H1 (cell line): ENCODE measurements around the gene A3GALT2. TPM values are rescaled to one million over a fixed set of nuclear protein-coding genes. Genes with fewer than 3 reads are reported as not detected.

Experiments
- CTCF ChIA-PET: fragments of 300-600 bp; sonication (Branson Sonifier 250); formaldehyde crosslinking; loops from one replicate; lab custom pipeline; 2021; ENCODE audit not compliant: partially characterized antibody; lab: Charles Lee
- POLR2A ChIA-PET: fragments of 300-600 bp; sonication (Branson Sonifier 250); formaldehyde crosslinking; loops from one replicate; lab custom pipeline; 2021; ENCODE audit warnings: inconsistent platforms; ENCODE audit not compliant: partially characterized antibody; lab: Charles Lee
- DNase-seq, 2 experiments: peaks; one replicate each; pipeline versions ENCODE4 v3.0.0 to v3.0.0-alpha.2; 2010 to 2022; ENCODE audit warnings: low spot score in 2 of 2, low read depth in 1 of 2, mixed read lengths in 1 of 2
- FAIRE-seq: peaks from 2 replicates; lab custom pipeline; 2011; peaks lifted over from hg19 to GRCh38; lab: Jason Lieb, UNC
- H2AFZ ChIP-seq: 2 replicates; pipeline ENCODE4 v1.8.1; 2012; ENCODE audit warnings: low read length, inconsistent platforms
- H2AK5ac ChIP-seq: 2 replicates; pipeline ENCODE4 v1.6.1; 2013; ENCODE audit warnings: low read depth, low read length
- H2BK120ac ChIP-seq: replicated peaks from 2 replicates; pipeline ENCODE3; 2013; ENCODE audit warnings: low read depth, low read length, inconsistent platforms
- H2BK12ac ChIP-seq: 2 replicates; pipeline ENCODE4 v1.6.1; 2013; ENCODE audit warnings: low read depth, low read length
- H2BK15ac ChIP-seq: 2 replicates; pipeline ENCODE4 v1.6.1; 2013; ENCODE audit warnings: low read length
- H2BK20ac ChIP-seq: 2 replicates; pipeline ENCODE4 v1.6.1; 2013; ENCODE audit warnings: low read length
- H2BK5ac ChIP-seq: 2 replicates; pipeline ENCODE4 v1.6.1; 2013; ENCODE audit warnings: low read depth, low read length
- H3K14ac ChIP-seq: 2 replicates; pipeline ENCODE4 v1.6.1; 2013; ENCODE audit warnings: inconsistent platforms; ENCODE audit not compliant: insufficient read length
- H3K18ac ChIP-seq: 2 replicates; pipeline ENCODE4 v1.6.1; 2013; ENCODE audit warnings: low read length; ENCODE audit errors: extremely low read depth
- H3K23ac ChIP-seq: 2 replicates; pipeline ENCODE4 v1.6.1; 2013; ENCODE audit warnings: inconsistent platforms; ENCODE audit not compliant: insufficient read length
- H3K23me2 ChIP-seq: 2 replicates; pipeline ENCODE4 v1.6.1; 2013; ENCODE audit warnings: low read depth, low read length
- H3K27ac ChIP-seq: 2 replicates; pipeline ENCODE4 v1.6.1; 2011; ENCODE audit warnings: low read depth, low read length, inconsistent platforms
- H3K27me3 ChIP-seq, 4 experiments: replicated peaks in 1 of 4; 1 replicate in 1 of 4; 2 replicates in 3 of 4; pipeline versions ENCODE4 v1.6.1 to v1.8.1; 2011 to 2013; ENCODE audit warnings: low read length in 3 of 4, mild to moderate bottlenecking in 3 of 4, inconsistent platforms in 2 of 4, mixed read lengths in 2 of 4, moderate library complexity in 1 of 4; ENCODE audit not compliant: control insufficient read depth in 3 of 4, insufficient read depth in 3 of 4; ENCODE audit errors: extremely low read depth in 1 of 4
- H3K36me3 ChIP-seq, 4 experiments: 2 replicates each; pipeline versions ENCODE4 v1.6.1 to v1.8.1; 2011 to 2013; ENCODE audit warnings: mild to moderate bottlenecking in 4 of 4, low read length in 3 of 4, moderate library complexity in 2 of 4, control low read depth in 1 of 4, inconsistent platforms in 1 of 4; ENCODE audit not compliant: insufficient read depth in 4 of 4, control insufficient read depth in 2 of 4
- H3K4ac ChIP-seq: replicated peaks from 2 replicates; pipeline ENCODE3; 2013; ENCODE audit warnings: low read length, low read depth, mixed read lengths, inconsistent platforms; ENCODE audit not compliant: insufficient read length
- H3K4me1 ChIP-seq, 4 experiments: replicated peaks in 1 of 4; 1 replicate in 1 of 4; 2 replicates in 3 of 4; pipeline versions ENCODE4 v1.6.1 to v1.8.1; 2011 to 2013; ENCODE audit warnings: low read length in 3 of 4, inconsistent platforms in 2 of 4, mixed read lengths in 1 of 4; ENCODE audit not compliant: insufficient read depth in 4 of 4, control insufficient read depth in 3 of 4
- H3K4me2 ChIP-seq, 2 experiments: 2 replicates each; pipeline versions ENCODE4 v1.6.1 to v1.8.1; 2011 to 2013; ENCODE audit warnings: low read depth in 2 of 2, low read length in 2 of 2, control low read depth in 1 of 2, inconsistent platforms in 1 of 2, mild to moderate bottlenecking in 1 of 2; ENCODE audit not compliant: insufficient read depth in 1 of 2
- H3K4me3 ChIP-seq, 4 experiments: fragments of 200-600, 300-600 bp in 1 of 4; sonication (generic), shearing (Covaris generic), sonication (Bioruptor Twin) in 1 of 4; 2 replicates each; pipeline versions ENCODE4 v1.5.1 to v1.8.1; 2011 to 2016; ENCODE audit warnings: low read length in 4 of 4, low read depth in 3 of 4, control low read depth in 2 of 4, inconsistent platforms in 2 of 4, mild to moderate bottlenecking in 2 of 4, mixed read lengths in 1 of 4, moderate library complexity in 1 of 4; ENCODE audit not compliant: insufficient read depth in 2 of 4; ENCODE audit errors: extremely low read depth in 1 of 4
- H3K56ac ChIP-seq: replicated peaks from 2 replicates; pipeline ENCODE3; 2013; ENCODE audit warnings: low read depth, mild to moderate bottlenecking, mixed read lengths, low read length, inconsistent platforms; ENCODE audit not compliant: insufficient read length
- H3K79me1 ChIP-seq: 2 replicates; pipeline ENCODE4 v1.6.1; 2013; ENCODE audit warnings: low read depth, low read length, control low read depth
- H3K79me2 ChIP-seq, 2 experiments: 2 replicates each; pipeline versions ENCODE4 v1.6.1 to v1.8.1; 2012 to 2013; ENCODE audit warnings: low read length in 2 of 2, mild to moderate bottlenecking in 2 of 2, inconsistent platforms in 1 of 2; ENCODE audit not compliant: insufficient read depth in 2 of 2, control insufficient read depth in 1 of 2
- H3K9ac ChIP-seq, 4 experiments: replicated peaks in 1 of 4; 1 replicate in 1 of 4; 2 replicates in 3 of 4; pipeline versions ENCODE4 v1.6.1 to v1.8.1; 2011 to 2013; ENCODE audit warnings: low read depth in 3 of 4, low read length in 3 of 4, control low read depth in 2 of 4, mild to moderate bottlenecking in 2 of 4, moderate library complexity in 2 of 4, inconsistent platforms in 1 of 4; ENCODE audit errors: extremely low read depth in 1 of 4
- H3K9me3 ChIP-seq, 2 experiments: 2 replicates each; pipeline versions ENCODE4 v1.6.1 to v1.8.1; 2012 to 2013; ENCODE audit warnings: mild to moderate bottlenecking in 2 of 2, moderate library complexity in 2 of 2, control low read depth in 1 of 2, inconsistent platforms in 1 of 2, low read depth in 1 of 2, low read length in 1 of 2, mixed read lengths in 1 of 2; ENCODE audit not compliant: insufficient read depth in 2 of 2
- H4K20me1 ChIP-seq, 2 experiments: replicated peaks in 1 of 2; 2 replicates each; pipeline versions ENCODE3 to v1.8.1; 2011 to 2013; ENCODE audit warnings: inconsistent platforms in 2 of 2, low read length in 2 of 2, mild to moderate bottlenecking in 1 of 2; ENCODE audit not compliant: insufficient read depth in 2 of 2, control insufficient read depth in 1 of 2
- H4K5ac ChIP-seq: 2 replicates; pipeline ENCODE4 v1.6.1; 2013; ENCODE audit warnings: low read length, low read depth, mixed read lengths, inconsistent platforms; ENCODE audit not compliant: insufficient read length
- H4K8ac ChIP-seq: 2 replicates; pipeline ENCODE4 v1.8.0; 2013; ENCODE audit warnings: mild to moderate bottlenecking, moderate library complexity, low read length, inconsistent platforms; ENCODE audit not compliant: insufficient read depth; ENCODE audit errors: extremely low read depth
- H4K91ac ChIP-seq: replicated peaks from 2 replicates; pipeline ENCODE3; 2013; ENCODE audit warnings: low read length, mixed read lengths, inconsistent platforms; ENCODE audit not compliant: insufficient read length
- ASH2L ChIP-seq: fragments of 200-600, 300-600 bp; sonication (generic); IDR thresholded peaks from one replicate; pipeline ENCODE4 v1.7.1; 2017; ENCODE audit warnings: low read length
- FOSL1 ChIP-seq: IDR thresholded peaks from 2 replicates; pipeline ENCODE4 v1.6.1; 2011; ENCODE audit warnings: mild to moderate bottlenecking, low read depth, low read length, moderate library complexity; ENCODE audit not compliant: insufficient read depth
- WGBS, 2 experiments: shearing (Covaris generic) in 1 of 2; methylation state at CpG; one replicate each; pipeline versions ENCODE4 v1.1.6 to v1.1.7; 2013 to 2015; ENCODE audit warnings: low lambda C conversion rate in 2 of 2, mixed read lengths in 2 of 2, inconsistent platforms in 1 of 2, low coverage in 1 of 2, missing lambda C conversion rate in 1 of 2; ENCODE audit not compliant: insufficient replicate concordance in 2 of 2, insufficient coverage in 1 of 2, insufficient read length in 1 of 2; ENCODE audit errors: extremely low coverage in 1 of 2, missing lambda C conversion rate in 1 of 2; 5-methylcytosine and 5-hydroxymethylcytosine counted together
- polyA plus RNA-seq, 7 experiments: library from polyadenylated mRNA; depleted of rRNA in 3 of 7; stranded (reverse) in 5 of 7; unstranded in 2 of 7; fragments of >200 nt in 5 of 7; fragments of 200-250 nt in 2 of 7; gene quantifications; 1 replicate in 5 of 7; 2 replicates in 1 of 7; 4 replicates in 1 of 7; pipeline versions ENCODE4 v1.2.1 to v1.2.3, GENCODE V29; 2011 to 2013; ENCODE audit warnings: missing spikeins in 2 of 7, mixed read lengths in 2 of 7
- total RNA-seq: library from RNA; stranded (reverse); fragmentation: NEBNext Ultra II Directional; extraction: Animal tissue kit (Norgen Biotek cat#: 25700); gene quantifications from 2 replicates; pipeline ENCODE4 v1.2.1, GENCODE V29; 2021

Gene A3GALT2
- total and polyA plus RNA-seq, 2 of the 8 experiments (the other 6 are each of a cell fraction or from before 2014, with no cell fraction given), result not detected

GRCh38 chr1:33363470-33363861, 42.6 kb upstream of the A3GALT2 start:
- no peak for TF ChIP-seq FOSL1
- TF ChIP-seq ASH2L, result peak; percentile 36
- H2AK5ac ChIP-seq, result no peak overlapping the region
- no peak overlapping the region for H3K27ac ChIP-seq
- H3K9ac ChIP-seq, result 0 out of 7 replicates have a peak overlapping the region, but pooled peaks of 2 of the 4 experiments have one; percentile 14 to 39
- H4K8ac ChIP-seq, result no peak overlapping the region; the same call in 1 of the 2 replicates
- ChIA-PET CTCF (interaction anchor here (0.6 to 10.1 kb wide), 15 partner anchors 9 to 261 kb away, joined by 3 to 180 read pairs (median 4); partner anchors contain the start of genes A3GALT2 and ZSCAN20), POLR2A (interaction anchor here (0.8 to 1.8 kb wide), 6 partner anchors 10 to 95 kb away, joined by 3 to 5 read pairs (median 4); no protein-coding TSS in a partner anchor)
- H4K5ac ChIP-seq, result no peak overlapping the region
- no peak overlapping the region for H3K4ac ChIP-seq
- H3K23ac ChIP-seq, result no peak overlapping the region
- H3K18ac ChIP-seq, result peak overlapping the region; percentile 54
- H3K23me2 ChIP-seq, result peaks cover 2% of the 10 kb centered on the region; the same call in 1 of the 2 replicates
- 0 out of 2 replicates have a peak overlapping the region, but pooled peaks have one; percentile 76 for H2BK15ac ChIP-seq
- H2BK120ac ChIP-seq, result peak overlapping the region; percentile 1
- H3K79me1 ChIP-seq, result no peaks in the 10 kb centered on the region
- 69% methylated on average over 4 of the region's 5 CpGs; no CpG with 5 or more reads in 1 of the 2 experiments for WGBS, 2 experiments
- H2AFZ ChIP-seq, result peak overlapping the region; percentile 25; the same call in 1 of the 2 replicates
- peak overlapping the region; percentile 10; the same call in 1 of the 2 replicates for H2BK20ac ChIP-seq
- 0 out of 2 replicates have a peak overlapping the region, but pooled peaks have one; percentile 13 for H2BK5ac ChIP-seq
- peaks cover 0 to 5% (median under 1%) of the 10 kb centered on the region in 4 experiments; a peak in 3 of 7 replicates for H3K27me3 ChIP-seq
- H4K91ac ChIP-seq, result no peak overlapping the region
- DNase-seq (no peak), FAIRE-seq (peak; percentile 24)
- H3K56ac ChIP-seq, result no peak overlapping the region
- peak overlapping the region in 3 of 4 experiments; percentile 5 to 41 (median 10); a peak in 4 of 8 replicates for H3K4me3 ChIP-seq
- no peaks in the 10 kb centered on the region for H3K79me2 ChIP-seq
- H3K14ac ChIP-seq, result no peak overlapping the region
- peaks cover 17 to 38% (median 20%) of the 10 kb centered on the region in 4 experiments for H3K4me1 ChIP-seq
- H4K20me1 ChIP-seq, result no peaks in the 10 kb centered on the region
- H3K9me3 ChIP-seq, result no peaks in the 10 kb centered on the region
- H3K4me2 ChIP-seq, result peak overlapping the region; percentile 57 to 66
- H3K36me3 ChIP-seq, result no peaks in the 10 kb centered on the region
- H2BK12ac ChIP-seq, result no peak overlapping the region
